Trophoblast cell (in vitro differentiated cells and primary cell): Measurements from ENCODE around the gene RPS17.
A peak's percentile ranks its signal among the peaks of the same experiment; 100 is the strongest.

ENCODE experiments used
- DNase-seq, 2 donors: peaks; one replicate each; pipeline ENCODE4 v3.0.0-alpha.2; 2016
- H2AFZ ChIP-seq: 2 replicates; pipeline ENCODE4 v1.6.1; 2013; ENCODE audit warnings: low read length, moderate library complexity, mild to moderate bottlenecking; ENCODE audit not compliant: insufficient read depth, poor library complexity
- H2AK5ac ChIP-seq: 2 replicates; pipeline ENCODE4 v1.6.1; 2013; ENCODE audit warnings: mild to moderate bottlenecking, low read length
- H2BK120ac ChIP-seq: 2 replicates; pipeline ENCODE4 v1.6.1; 2013; ENCODE audit warnings: low read length, mild to moderate bottlenecking, moderate library complexity; ENCODE audit not compliant: insufficient read depth, poor library complexity
- H2BK12ac ChIP-seq: 2 replicates; pipeline ENCODE4 v1.6.1; 2013; ENCODE audit warnings: mild to moderate bottlenecking, low read length, moderate library complexity
- H2BK5ac ChIP-seq: 2 replicates; pipeline ENCODE4 v1.6.1; 2013; ENCODE audit warnings: low read length, low read depth, moderate library complexity, mild to moderate bottlenecking; ENCODE audit not compliant: poor library complexity
- H3K14ac ChIP-seq: 2 replicates; pipeline ENCODE4 v1.6.1; 2013; ENCODE audit warnings: mild to moderate bottlenecking, low read length
- H3K18ac ChIP-seq: 2 replicates; pipeline ENCODE4 v1.6.1; 2013; ENCODE audit warnings: mild to moderate bottlenecking, low read length
- H3K23ac ChIP-seq: 2 replicates; pipeline ENCODE4 v1.6.1; 2013; ENCODE audit warnings: low read length
- H3K27ac ChIP-seq: 2 replicates; pipeline ENCODE4 v1.5.1; 2013; ENCODE audit warnings: low read depth, mild to moderate bottlenecking, inconsistent platforms, low read length, moderate library complexity
- H3K27me3 ChIP-seq: 2 replicates; pipeline ENCODE4 v1.6.1; 2013; ENCODE audit warnings: inconsistent platforms, mild to moderate bottlenecking, low read length, moderate library complexity; ENCODE audit not compliant: insufficient read depth
- H3K36me3 ChIP-seq, 2 experiments: 1 replicate in 1 of 2; 2 replicates in 1 of 2; pipeline ENCODE4 v1.6.1; 2013; ENCODE audit warnings: low read length in 2 of 2, mild to moderate bottlenecking in 2 of 2, moderate library complexity in 1 of 2; ENCODE audit not compliant: insufficient read depth in 2 of 2, control insufficient read depth in 1 of 2
- H3K4ac ChIP-seq: 2 replicates; pipeline ENCODE4 v1.6.1; 2013; ENCODE audit warnings: low read depth, mild to moderate bottlenecking, low read length, moderate library complexity
- H3K4me1 ChIP-seq, 2 experiments: 1 replicate in 1 of 2; 2 replicates in 1 of 2; pipeline ENCODE4 v1.6.1; 2013; ENCODE audit warnings: low read length in 2 of 2, mild to moderate bottlenecking in 2 of 2, moderate library complexity in 1 of 2; ENCODE audit not compliant: insufficient read depth in 2 of 2, control insufficient read depth in 1 of 2
- H3K4me2 ChIP-seq: 2 replicates; pipeline ENCODE4 v1.6.1; 2013; ENCODE audit warnings: inconsistent platforms, mild to moderate bottlenecking, low read length, moderate library complexity
- H3K4me3 ChIP-seq: 2 replicates; pipeline ENCODE4 v1.5.1; 2013; ENCODE audit warnings: mild to moderate bottlenecking, low read depth, low read length, inconsistent platforms
- H3K79me1 ChIP-seq: one replicate; pipeline ENCODE4 v1.6.1; 2013; ENCODE audit warnings: low read length
- H3K79me2 ChIP-seq: 2 replicates; pipeline ENCODE4 v1.6.1; 2013; ENCODE audit warnings: low read length, mild to moderate bottlenecking; ENCODE audit not compliant: control insufficient read depth, insufficient read depth, poor library complexity
- H3K9ac ChIP-seq: 2 replicates; pipeline ENCODE4 v1.6.1; 2013; ENCODE audit warnings: mild to moderate bottlenecking, low read length
- H3K9me3 ChIP-seq: 2 replicates; pipeline ENCODE4 v1.6.1; 2013; ENCODE audit warnings: low read depth, mild to moderate bottlenecking, control low read depth, inconsistent platforms, low read length; ENCODE audit not compliant: insufficient read depth
- H4K12ac ChIP-seq: 2 replicates; pipeline ENCODE4 v1.6.1; 2013; ENCODE audit warnings: low read depth, mild to moderate bottlenecking, low read length, moderate library complexity
- H4K8ac ChIP-seq: 2 replicates; pipeline ENCODE4 v1.6.1; 2013; ENCODE audit warnings: low read depth, mild to moderate bottlenecking, low read length, moderate library complexity
- H4K91ac ChIP-seq: one replicate; pipeline ENCODE4 v1.6.1; 2013; ENCODE audit warnings: low read depth, mild to moderate bottlenecking, low read length, moderate library complexity
- WGBS: extraction: QIAGEN DNeasy Blood & Tissue Kit; methylation state at CpG from one replicate; pipeline ENCODE4 v1.1.7; 2013; ENCODE audit warnings: missing lambda C conversion rate; ENCODE audit not compliant: insufficient read length, insufficient coverage; ENCODE audit errors: extremely low coverage; 5-methylcytosine and 5-hydroxymethylcytosine counted together

Gene RPS17

GRCh38 chr15:82566690-82567089 lies 26.4 kb upstream of the RPS17 start:
- Histone ChIP-seq H3K14ac (no peak overlapping the region), H2BK5ac (no peak overlapping the region), H3K9me3 (no peaks in the 10 kb centered on the region), H3K4me1 (peaks cover 0 to 2% of the 10 kb centered on the region in 2 experiments), H2BK12ac (no peak overlapping the region), H4K12ac (no peak overlapping the region), H3K27me3 (no peaks in the 10 kb centered on the region), H3K79me2 (no peaks in the 10 kb centered on the region), H2BK120ac (no peak overlapping the region), H3K9ac (no peak overlapping the region), H3K27ac (no peak overlapping the region), H3K79me1 (no peaks in the 10 kb centered on the region), H2AK5ac (no peak overlapping the region), H3K18ac (no peak overlapping the region), H3K36me3 (no peaks in the 10 kb centered on the region), H3K4ac (no peak overlapping the region), H3K4me3 (no peak overlapping the region), H2AFZ (no peak overlapping the region), H3K4me2 (no peak overlapping the region), H4K8ac (no peak overlapping the region), H3K23ac (no peak overlapping the region), H4K91ac (no peak overlapping the region)
- WGBS = no CpG with 5 or more reads among the region's 1 CpG
- DNase-seq = peak; percentile 47 to 82

GRCh38 chr15:82558502-82558901 lies 18.2 kb upstream of the RPS17 start:
- Histone ChIP-seq H2BK5ac (no peak overlapping the region), H4K12ac (no peak overlapping the region), H3K9me3 (no peaks in the 10 kb centered on the region), H3K27ac (no peak overlapping the region), H2BK120ac (no peak overlapping the region), H2AFZ (no peak overlapping the region), H4K8ac (no peak overlapping the region), H3K79me1 (no peaks in the 10 kb centered on the region), H3K4me1 (no peaks in the 10 kb centered on the region), H3K23ac (no peak overlapping the region), H2AK5ac (no peak overlapping the region), H3K9ac (no peak overlapping the region), H3K36me3 (no peaks in the 10 kb centered on the region), H3K4me3 (no peak overlapping the region), H3K79me2 (no peaks in the 10 kb centered on the region), H3K18ac (no peak overlapping the region), H3K14ac (no peak overlapping the region), H3K27me3 (no peaks in the 10 kb centered on the region), H4K91ac (no peak overlapping the region), H3K4ac (no peak overlapping the region), H2BK12ac (no peak overlapping the region), H3K4me2 (no peak overlapping the region)
- WGBS = no CpG with 5 or more reads among the region's 1 CpG
- DNase-seq = no peak

- Histone ChIP-seq H3K27ac (no peak overlapping the region), H2BK120ac (no peak overlapping the region), H3K27me3 (no peaks in the 10 kb centered on the region), H3K9me3 (no peaks in the 10 kb centered on the region), H3K9ac (no peak overlapping the region), H3K79me1 (no peaks in the 10 kb centered on the region), H3K4ac (no peak overlapping the region), H4K8ac (no peak overlapping the region), H3K14ac (no peak overlapping the region), H2BK12ac (no peak overlapping the region), H3K23ac (no peak overlapping the region), H3K4me1 (no peaks in the 10 kb centered on the region), H4K12ac (no peak overlapping the region), H2AK5ac (no peak overlapping the region), H3K18ac (no peak overlapping the region), H4K91ac (no peak overlapping the region), H3K4me3 (no peak overlapping the region), H3K79me2 (no peaks in the 10 kb centered on the region), H2AFZ (no peak overlapping the region), H3K36me3 (no peaks in the 10 kb centered on the region), H3K4me2 (no peak overlapping the region), H2BK5ac (no peak overlapping the region)
- WGBS = no CpG with 5 or more reads among the region's 7 CpGs
- peak; percentile 68 to 80 for DNase-seq
These were observed 16.2 kb upstream of the RPS17 start for GRCh38 chr15:82556315-82557035.

GRCh38 chr15:82554849-82555248 lies 14.6 kb upstream of the RPS17 start:
- H2BK12ac ChIP-seq = no peak overlapping the region
- H4K12ac ChIP-seq = no peak overlapping the region
- no peak overlapping the region for H2AK5ac ChIP-seq
- H2BK5ac ChIP-seq = no peak overlapping the region
- no peak overlapping the region for H3K14ac ChIP-seq
- no peak overlapping the region for H3K18ac ChIP-seq
- no peak overlapping the region for H4K91ac ChIP-seq
- H3K27me3 ChIP-seq = no peaks in the 10 kb centered on the region
- no peak overlapping the region for H2BK120ac ChIP-seq
- no peak overlapping the region for H3K9ac ChIP-seq
- H3K36me3 ChIP-seq = no peaks in the 10 kb centered on the region
- H3K23ac ChIP-seq = no peak overlapping the region
- peak in 1 of 2 donors; percentile 19 for DNase-seq
- H3K9me3 ChIP-seq = no peaks in the 10 kb centered on the region
- H3K79me2 ChIP-seq = no peaks in the 10 kb centered on the region
- H3K4me1 ChIP-seq = no peaks in the 10 kb centered on the region
- no peak overlapping the region for H4K8ac ChIP-seq
- WGBS = no CpG with 5 or more reads among the region's 2 CpGs
- no peak overlapping the region for H2AFZ ChIP-seq
- no peak overlapping the region for H3K4ac ChIP-seq
- no peaks in the 10 kb centered on the region for H3K79me1 ChIP-seq
- H3K4me2 ChIP-seq = no peak overlapping the region
- no peak overlapping the region for H3K27ac ChIP-seq
- H3K4me3 ChIP-seq = no peak overlapping the region
